Endothelial cell (in vitro differentiated cells): ENCODE measurements around the gene CPNE9. TPM values are rescaled to one million over a fixed set of nuclear protein-coding genes. Genes with fewer than 3 reads are reported as not detected.

Experiments
- DNase-seq: peaks from one replicate; pipeline ENCODE4 v3.0.0; 2021; ENCODE audit warnings: low spot score
- H3K27ac Mint-ChIP-seq: one replicate; pipeline ENCODE4 v1.8.0; 2021; ENCODE audit warnings: mixed read lengths, inconsistent platforms; ENCODE audit not compliant: unreplicated experiment
- H3K27me3 Mint-ChIP-seq: one replicate; pipeline ENCODE4 v1.8.0; 2021; ENCODE audit warnings: mild to moderate bottlenecking, moderate library complexity, mixed read lengths, inconsistent platforms; ENCODE audit not compliant: unreplicated experiment
- H3K36me3 Mint-ChIP-seq: one replicate; pipeline ENCODE4 v1.8.0; 2021; ENCODE audit warnings: mild to moderate bottlenecking, low read depth, mixed read lengths, inconsistent platforms; ENCODE audit not compliant: unreplicated experiment
- H3K4me1 Mint-ChIP-seq: one replicate; pipeline ENCODE4 v1.8.0; 2021; ENCODE audit warnings: mild to moderate bottlenecking, mixed read lengths, inconsistent platforms; ENCODE audit not compliant: unreplicated experiment
- H3K4me3 Mint-ChIP-seq: one replicate; pipeline ENCODE4 v1.8.0; 2021; ENCODE audit warnings: mild to moderate bottlenecking, mixed read lengths, inconsistent platforms; ENCODE audit not compliant: unreplicated experiment
- H3K9me3 Mint-ChIP-seq: one replicate; pipeline ENCODE4 v1.8.0; 2021; ENCODE audit warnings: mixed read lengths, inconsistent platforms; ENCODE audit not compliant: unreplicated experiment
- total RNA-seq: library from RNA; stranded (reverse); fragmentation: NEBNext Ultra II Directional; extraction: Animal tissue kit (Norgen Biotek cat#: 25700); gene quantifications from one replicate; pipeline ENCODE4 v1.2.1, GENCODE V29; 2021; ENCODE audit not compliant: unreplicated experiment
- TF ChIP-seq, protein P1 (sequence below): fragments of 200-600 bp; sonication (generic); IDR thresholded peaks from one replicate; pipeline ENCODE4 v1.5.0; 2021; ENCODE audit warnings: antibody characterized with exemption; ENCODE audit not compliant: unreplicated experiment

Gene CPNE9
- total RNA-seq, 1 donor from 2014 or later: 0.31 TPM

DNA sequence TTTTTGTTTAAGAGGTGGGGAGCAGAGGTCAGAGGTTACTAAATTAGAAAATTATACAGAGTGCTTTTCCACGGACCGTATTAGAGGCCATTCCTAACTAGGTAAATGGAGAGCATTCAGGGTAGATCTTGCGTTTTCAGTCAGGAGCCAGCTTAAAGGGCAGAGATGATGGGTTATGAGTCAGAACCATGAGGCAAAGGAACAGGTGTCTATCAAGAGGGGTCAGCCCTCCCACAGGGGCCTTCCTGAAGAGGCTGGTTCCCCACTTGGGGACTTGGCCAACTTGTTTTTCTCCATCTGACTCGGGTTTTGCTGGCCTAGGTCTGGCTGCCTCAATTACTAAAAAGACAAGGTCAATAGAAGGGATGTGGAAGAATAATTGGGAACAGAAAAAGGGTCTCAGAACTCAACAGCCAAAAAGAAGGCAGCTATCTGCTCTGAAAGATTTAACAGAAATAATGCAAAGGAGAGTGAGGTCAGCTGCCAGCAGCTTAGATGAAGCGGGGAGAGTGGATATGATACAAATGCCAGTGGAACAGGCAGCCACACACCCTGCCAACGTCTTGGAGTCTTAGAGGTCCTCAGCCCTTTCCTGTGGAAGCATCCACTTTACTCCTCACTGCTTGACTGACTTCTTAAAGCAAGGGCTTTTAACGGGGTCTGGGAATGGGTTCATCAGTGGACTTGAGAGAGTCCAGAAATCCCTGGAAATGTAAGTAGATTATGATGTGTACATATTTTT lies 36.8 kb upstream of the CPNE9 start:
- no peak for DNase-seq
- Mint-ChIP-seq H3K27ac (no peak overlapping the region), H3K27me3 (peaks cover 4% of the 10 kb centered on the region), H3K36me3 (peaks cover 55% of the 10 kb centered on the region), H3K4me1 (peaks cover 5% of the 10 kb centered on the region), H3K4me3 (no peak overlapping the region), H3K9me3 (no peaks in the 10 kb centered on the region)
- TF ChIP-seq, protein P1, sequence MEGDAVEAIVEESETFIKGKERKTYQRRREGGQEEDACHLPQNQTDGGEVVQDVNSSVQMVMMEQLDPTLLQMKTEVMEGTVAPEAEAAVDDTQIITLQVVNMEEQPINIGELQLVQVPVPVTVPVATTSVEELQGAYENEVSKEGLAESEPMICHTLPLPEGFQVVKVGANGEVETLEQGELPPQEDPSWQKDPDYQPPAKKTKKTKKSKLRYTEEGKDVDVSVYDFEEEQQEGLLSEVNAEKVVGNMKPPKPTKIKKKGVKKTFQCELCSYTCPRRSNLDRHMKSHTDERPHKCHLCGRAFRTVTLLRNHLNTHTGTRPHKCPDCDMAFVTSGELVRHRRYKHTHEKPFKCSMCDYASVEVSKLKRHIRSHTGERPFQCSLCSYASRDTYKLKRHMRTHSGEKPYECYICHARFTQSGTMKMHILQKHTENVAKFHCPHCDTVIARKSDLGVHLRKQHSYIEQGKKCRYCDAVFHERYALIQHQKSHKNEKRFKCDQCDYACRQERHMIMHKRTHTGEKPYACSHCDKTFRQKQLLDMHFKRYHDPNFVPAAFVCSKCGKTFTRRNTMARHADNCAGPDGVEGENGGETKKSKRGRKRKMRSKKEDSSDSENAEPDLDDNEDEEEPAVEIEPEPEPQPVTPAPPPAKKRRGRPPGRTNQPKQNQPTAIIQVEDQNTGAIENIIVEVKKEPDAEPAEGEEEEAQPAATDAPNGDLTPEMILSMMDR: no peak

DNA sequence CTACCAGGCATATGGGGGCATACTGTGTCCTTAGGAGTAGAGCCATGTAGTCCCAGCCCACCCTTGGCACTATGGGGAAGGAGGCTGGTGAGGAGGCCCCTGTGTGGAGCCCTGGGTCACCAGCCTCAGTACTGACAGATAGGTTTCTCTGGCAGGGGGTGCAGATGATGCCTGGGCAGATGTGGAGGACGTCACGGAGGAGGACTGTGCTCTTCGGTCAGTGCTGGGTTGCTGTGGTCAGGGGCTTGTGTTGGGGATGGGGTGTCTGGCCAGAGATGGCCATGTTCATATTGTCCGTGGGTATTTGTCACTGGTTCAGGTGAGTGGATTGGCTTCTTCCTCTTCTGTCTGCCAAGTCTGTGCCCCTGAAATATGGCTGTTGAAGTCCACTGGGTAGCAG lies 34.4 kb upstream of the CPNE9 start:
- H3K36me3 Mint-ChIP-seq: peaks cover 56% of the 10 kb centered on the region
- peak overlapping the region; percentile 73 for H3K4me3 Mint-ChIP-seq
- peaks cover 4% of the 10 kb centered on the region for H3K27me3 Mint-ChIP-seq
- TF ChIP-seq, protein P1: no peak
- no peaks in the 10 kb centered on the region for H3K9me3 Mint-ChIP-seq
- no peak for DNase-seq
- H3K4me1 Mint-ChIP-seq: peaks cover 5% of the 10 kb centered on the region
- H3K27ac Mint-ChIP-seq: peak overlapping the region; percentile 68

DNA sequence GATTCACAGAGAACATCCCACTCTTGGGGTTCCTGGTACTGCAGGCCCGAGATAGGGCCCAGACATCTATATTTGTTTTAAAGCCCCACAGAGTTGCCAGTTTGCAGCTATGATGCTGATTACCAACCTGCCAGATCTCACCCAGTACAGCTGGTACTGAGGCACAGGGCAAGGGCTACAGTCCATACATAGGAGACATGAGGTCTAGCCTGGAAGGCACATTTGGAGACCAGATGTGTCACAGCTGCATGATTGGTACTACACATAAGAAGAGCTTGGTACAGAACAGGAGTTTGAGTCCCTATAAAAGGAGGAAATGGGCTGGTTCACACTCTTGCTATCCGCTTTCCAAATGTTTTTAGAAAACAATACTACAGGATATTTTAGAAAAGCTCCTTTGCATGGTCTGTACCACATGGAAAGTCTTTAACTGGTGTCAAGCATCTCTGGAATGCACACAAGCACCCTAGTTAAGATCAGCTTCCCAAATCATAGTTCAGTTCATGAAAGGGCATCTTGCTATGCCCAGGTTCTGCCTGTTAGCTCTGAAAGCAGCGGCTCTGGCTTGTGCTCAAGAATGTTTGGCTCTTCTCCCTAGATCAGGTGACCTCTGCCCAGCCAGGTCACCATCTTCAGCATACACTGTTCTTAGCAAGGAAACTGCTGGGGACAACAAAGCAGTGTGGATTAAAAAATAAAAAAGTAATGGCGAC lies 33.8 kb upstream of the CPNE9 start:
- H3K27me3 Mint-ChIP-seq: peaks cover 4% of the 10 kb centered on the region
- peaks cover 5% of the 10 kb centered on the region for H3K4me1 Mint-ChIP-seq
- peak overlapping the region; percentile 68 for H3K27ac Mint-ChIP-seq
- H3K9me3 Mint-ChIP-seq: no peaks in the 10 kb centered on the region
- TF ChIP-seq, protein P1: no peak
- peaks cover 51% of the 10 kb centered on the region for H3K36me3 Mint-ChIP-seq
- peak overlapping the region; percentile 73 for H3K4me3 Mint-ChIP-seq
- no peak for DNase-seq

DNA sequence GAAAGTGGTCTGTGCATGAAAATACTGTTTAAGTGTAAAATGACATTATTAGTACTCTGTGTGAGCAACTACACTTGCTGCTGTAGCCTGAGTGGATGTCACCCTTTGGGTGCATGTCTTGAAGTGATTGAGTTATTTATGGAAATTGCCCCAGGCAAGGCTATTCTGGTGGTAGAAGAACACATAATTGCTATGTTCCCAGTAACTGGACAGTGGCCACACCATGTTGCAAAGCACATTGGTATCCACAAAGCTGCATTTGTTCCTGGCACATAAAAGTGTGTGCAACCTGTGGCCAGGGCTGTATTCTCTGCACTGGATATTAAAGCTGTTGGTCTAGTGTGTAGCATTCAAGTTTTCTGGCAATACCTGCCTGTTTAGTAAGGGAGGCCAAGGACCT lies 30.6 kb upstream of the CPNE9 start:
- H3K4me3 Mint-ChIP-seq: no peak overlapping the region
- peaks cover 51% of the 10 kb centered on the region for H3K36me3 Mint-ChIP-seq
- no peak for DNase-seq
- no peaks in the 10 kb centered on the region for H3K27me3 Mint-ChIP-seq
- TF ChIP-seq, protein P1: no peak
- no peaks in the 10 kb centered on the region for H3K9me3 Mint-ChIP-seq
- H3K27ac Mint-ChIP-seq: no peak overlapping the region
- peaks cover 31% of the 10 kb centered on the region for H3K4me1 Mint-ChIP-seq

DNA sequence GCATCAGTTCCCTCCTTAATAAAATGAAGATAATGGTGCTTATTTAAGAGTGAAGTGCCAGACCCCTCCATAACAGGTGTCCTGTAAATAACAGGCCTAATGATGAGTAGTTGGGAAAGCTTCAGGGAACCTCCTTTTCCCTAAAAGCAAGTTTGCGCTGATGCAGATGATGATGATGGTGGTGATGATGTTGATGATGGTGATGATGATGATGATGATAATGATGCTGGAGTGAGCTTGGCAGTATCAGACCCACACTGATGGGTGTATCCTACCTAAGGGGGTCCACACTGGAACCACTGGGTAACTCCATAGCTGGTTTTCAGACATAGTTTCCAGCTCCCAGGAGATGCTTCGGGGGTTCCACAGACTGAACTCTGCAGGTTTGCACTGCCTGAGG lies 29.9 kb upstream of the CPNE9 start:
- H3K4me1 Mint-ChIP-seq: peaks cover 38% of the 10 kb centered on the region
- TF ChIP-seq, protein P1: no peak
- H3K9me3 Mint-ChIP-seq: no peaks in the 10 kb centered on the region
- no peak for DNase-seq
- peaks cover 52% of the 10 kb centered on the region for H3K36me3 Mint-ChIP-seq
- no peak overlapping the region for H3K27ac Mint-ChIP-seq
- no peak overlapping the region for H3K4me3 Mint-ChIP-seq
- no peaks in the 10 kb centered on the region for H3K27me3 Mint-ChIP-seq
